Astrocyte (in vitro differentiated cells and primary cell): ENCODE results near the gene SAMMSON.

ENCODE experiments used
- EZH2 ChIP-seq: IDR thresholded peaks from 2 replicates; pipeline ENCODE4 v1.6.1; 2012; ENCODE audit warnings: mild to moderate bottlenecking, low read length, inconsistent platforms; ENCODE audit not compliant: insufficient read depth
- TF ChIP-seq, protein P1 (sequence below): IDR thresholded peaks from 2 replicates; pipeline ENCODE4 v1.5.1; 2011; ENCODE audit warnings: low read depth, mild to moderate bottlenecking, inconsistent platforms, low read length, moderate library complexity; ENCODE audit not compliant: insufficient read depth

DNA sequence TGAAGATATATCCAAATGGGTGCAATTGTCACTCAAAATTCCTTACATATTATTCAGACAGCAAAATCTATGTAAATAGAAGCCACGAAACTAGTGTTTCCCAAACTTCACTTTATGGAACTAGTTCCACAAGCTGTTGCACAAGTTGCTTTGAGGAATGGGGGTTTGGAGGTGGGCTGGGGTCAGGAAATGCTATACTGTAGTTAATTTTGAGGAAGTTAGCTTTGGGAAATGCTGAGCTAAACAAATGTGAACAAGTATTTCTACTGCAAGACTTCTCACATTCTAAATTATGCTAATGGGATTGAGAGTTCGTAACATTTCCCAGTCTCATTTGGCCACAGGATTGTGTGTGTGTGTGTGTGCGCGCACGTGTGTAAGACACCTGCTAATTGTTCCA lies 28.7 kb upstream of the SAMMSON start:
- TF ChIP-seq, protein P1, sequence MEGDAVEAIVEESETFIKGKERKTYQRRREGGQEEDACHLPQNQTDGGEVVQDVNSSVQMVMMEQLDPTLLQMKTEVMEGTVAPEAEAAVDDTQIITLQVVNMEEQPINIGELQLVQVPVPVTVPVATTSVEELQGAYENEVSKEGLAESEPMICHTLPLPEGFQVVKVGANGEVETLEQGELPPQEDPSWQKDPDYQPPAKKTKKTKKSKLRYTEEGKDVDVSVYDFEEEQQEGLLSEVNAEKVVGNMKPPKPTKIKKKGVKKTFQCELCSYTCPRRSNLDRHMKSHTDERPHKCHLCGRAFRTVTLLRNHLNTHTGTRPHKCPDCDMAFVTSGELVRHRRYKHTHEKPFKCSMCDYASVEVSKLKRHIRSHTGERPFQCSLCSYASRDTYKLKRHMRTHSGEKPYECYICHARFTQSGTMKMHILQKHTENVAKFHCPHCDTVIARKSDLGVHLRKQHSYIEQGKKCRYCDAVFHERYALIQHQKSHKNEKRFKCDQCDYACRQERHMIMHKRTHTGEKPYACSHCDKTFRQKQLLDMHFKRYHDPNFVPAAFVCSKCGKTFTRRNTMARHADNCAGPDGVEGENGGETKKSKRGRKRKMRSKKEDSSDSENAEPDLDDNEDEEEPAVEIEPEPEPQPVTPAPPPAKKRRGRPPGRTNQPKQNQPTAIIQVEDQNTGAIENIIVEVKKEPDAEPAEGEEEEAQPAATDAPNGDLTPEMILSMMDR, result no peak
- TF ChIP-seq EZH2, result no peak
